ENCODE results near the gene PDCD11. TPM values are rescaled to one million over a fixed set of nuclear protein-coding genes. Genes with fewer than 3 reads are reported as not detected.
"Not testable (repeated sequence)": the region's sequence is repeated elsewhere in the genome, so short reads cannot be mapped to it uniquely, and the experiment has no call there.

The PDCD11 gene
- polyA plus RNA-seq, 1 donor from 2014 or later = 15.3 TPM

DNA sequence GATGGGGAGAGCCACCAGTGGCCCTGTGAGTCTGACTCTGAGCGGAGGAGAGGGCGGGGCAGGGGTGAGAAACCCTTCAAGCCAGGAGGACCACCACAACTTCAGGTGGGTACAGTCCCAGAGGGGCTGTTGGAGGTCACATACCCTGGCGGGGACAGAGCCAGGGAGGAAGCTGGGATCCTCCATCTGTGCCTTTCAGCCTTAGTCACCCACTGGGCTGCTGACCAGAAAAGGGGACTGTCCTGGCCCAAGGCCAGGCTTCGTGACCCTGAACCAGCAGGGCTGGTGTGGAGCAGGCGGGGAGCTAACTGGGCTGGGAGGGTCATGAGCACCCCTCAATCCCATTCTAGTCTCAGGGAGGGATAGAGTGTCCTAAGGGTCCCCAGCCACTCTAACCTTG lies 84.1 kb downstream of the PDCD11 start:
- Histone ChIP-seq H3K4me2 (ENCODE audit: low read length) (no peak overlapping the region), H4K20me1 (ENCODE audit: insufficient read depth) (no peaks in the 10 kb centered on the region), H3F3A (ENCODE audit: insufficient read depth, low read length, poor library complexity, severe bottlenecking) (no peaks in the 10 kb centered on the region), H3K79me2 (replicated peaks; ENCODE audit: insufficient read depth, low read length) (no peaks in the 10 kb centered on the region), H2AFZ (ENCODE audit: low read depth, low read length) (no peak overlapping the region), H3K4me3 (ENCODE audit: low read length) (no peak overlapping the region), H3K27ac (ENCODE audit: low read length) (no peak overlapping the region), H3K36me3 (ENCODE audit: insufficient read depth, low read length) (no peaks in the 10 kb centered on the region), H3K9me2 (ENCODE audit: insufficient read depth, low read length) (no peaks in the 10 kb centered on the region), H3K9ac (ENCODE audit: low read length) (no peak overlapping the region), H3K9me3 (ENCODE audit: low read length) (no peaks in the 10 kb centered on the region), H3K27me3 (ENCODE audit: insufficient read depth, low read depth, low read length) (no peaks in the 10 kb centered on the region)
- TF ChIP-seq RAD21 (conservative IDR thresholded peaks at IDR 0.05) = no peak
- TF ChIP-seq, protein P1, sequence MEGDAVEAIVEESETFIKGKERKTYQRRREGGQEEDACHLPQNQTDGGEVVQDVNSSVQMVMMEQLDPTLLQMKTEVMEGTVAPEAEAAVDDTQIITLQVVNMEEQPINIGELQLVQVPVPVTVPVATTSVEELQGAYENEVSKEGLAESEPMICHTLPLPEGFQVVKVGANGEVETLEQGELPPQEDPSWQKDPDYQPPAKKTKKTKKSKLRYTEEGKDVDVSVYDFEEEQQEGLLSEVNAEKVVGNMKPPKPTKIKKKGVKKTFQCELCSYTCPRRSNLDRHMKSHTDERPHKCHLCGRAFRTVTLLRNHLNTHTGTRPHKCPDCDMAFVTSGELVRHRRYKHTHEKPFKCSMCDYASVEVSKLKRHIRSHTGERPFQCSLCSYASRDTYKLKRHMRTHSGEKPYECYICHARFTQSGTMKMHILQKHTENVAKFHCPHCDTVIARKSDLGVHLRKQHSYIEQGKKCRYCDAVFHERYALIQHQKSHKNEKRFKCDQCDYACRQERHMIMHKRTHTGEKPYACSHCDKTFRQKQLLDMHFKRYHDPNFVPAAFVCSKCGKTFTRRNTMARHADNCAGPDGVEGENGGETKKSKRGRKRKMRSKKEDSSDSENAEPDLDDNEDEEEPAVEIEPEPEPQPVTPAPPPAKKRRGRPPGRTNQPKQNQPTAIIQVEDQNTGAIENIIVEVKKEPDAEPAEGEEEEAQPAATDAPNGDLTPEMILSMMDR (IDR thresholded peaks at IDR 0.05; ENCODE audit: poor library complexity, severe bottlenecking) = no peak
- TF ChIP-seq TAF1 (IDR thresholded peaks at IDR 0.05; ENCODE audit: low read depth) = no peak
- TF ChIP-seq MXI1 (conservative IDR thresholded peaks at IDR 0.05; ENCODE audit: poor library complexity, severe bottlenecking) = no peak
- no peak for TF ChIP-seq EZH2 (IDR thresholded peaks at IDR 0.05; ENCODE audit: borderline replicate concordance, insufficient read depth, low read length, poor library complexity, severe bottlenecking)
- TF ChIP-seq, protein P2, sequence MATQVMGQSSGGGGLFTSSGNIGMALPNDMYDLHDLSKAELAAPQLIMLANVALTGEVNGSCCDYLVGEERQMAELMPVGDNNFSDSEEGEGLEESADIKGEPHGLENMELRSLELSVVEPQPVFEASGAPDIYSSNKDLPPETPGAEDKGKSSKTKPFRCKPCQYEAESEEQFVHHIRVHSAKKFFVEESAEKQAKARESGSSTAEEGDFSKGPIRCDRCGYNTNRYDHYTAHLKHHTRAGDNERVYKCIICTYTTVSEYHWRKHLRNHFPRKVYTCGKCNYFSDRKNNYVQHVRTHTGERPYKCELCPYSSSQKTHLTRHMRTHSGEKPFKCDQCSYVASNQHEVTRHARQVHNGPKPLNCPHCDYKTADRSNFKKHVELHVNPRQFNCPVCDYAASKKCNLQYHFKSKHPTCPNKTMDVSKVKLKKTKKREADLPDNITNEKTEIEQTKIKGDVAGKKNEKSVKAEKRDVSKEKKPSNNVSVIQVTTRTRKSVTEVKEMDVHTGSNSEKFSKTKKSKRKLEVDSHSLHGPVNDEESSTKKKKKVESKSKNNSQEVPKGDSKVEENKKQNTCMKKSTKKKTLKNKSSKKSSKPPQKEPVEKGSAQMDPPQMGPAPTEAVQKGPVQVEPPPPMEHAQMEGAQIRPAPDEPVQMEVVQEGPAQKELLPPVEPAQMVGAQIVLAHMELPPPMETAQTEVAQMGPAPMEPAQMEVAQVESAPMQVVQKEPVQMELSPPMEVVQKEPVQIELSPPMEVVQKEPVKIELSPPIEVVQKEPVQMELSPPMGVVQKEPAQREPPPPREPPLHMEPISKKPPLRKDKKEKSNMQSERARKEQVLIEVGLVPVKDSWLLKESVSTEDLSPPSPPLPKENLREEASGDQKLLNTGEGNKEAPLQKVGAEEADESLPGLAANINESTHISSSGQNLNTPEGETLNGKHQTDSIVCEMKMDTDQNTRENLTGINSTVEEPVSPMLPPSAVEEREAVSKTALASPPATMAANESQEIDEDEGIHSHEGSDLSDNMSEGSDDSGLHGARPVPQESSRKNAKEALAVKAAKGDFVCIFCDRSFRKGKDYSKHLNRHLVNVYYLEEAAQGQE (IDR thresholded peaks at IDR 0.05; ENCODE audit: borderline replicate concordance) = no peak
- TF ChIP-seq POLR2AphosphoS5 (IDR thresholded peaks at IDR 0.05) = no peak
- no peak for TF ChIP-seq SMC3 (conservative IDR thresholded peaks at IDR 0.05; ENCODE audit: poor library complexity)
- TF ChIP-seq EP300 (conservative IDR thresholded peaks at IDR 0.05; ENCODE audit: poor library complexity, severe bottlenecking) = no peak

DNA sequence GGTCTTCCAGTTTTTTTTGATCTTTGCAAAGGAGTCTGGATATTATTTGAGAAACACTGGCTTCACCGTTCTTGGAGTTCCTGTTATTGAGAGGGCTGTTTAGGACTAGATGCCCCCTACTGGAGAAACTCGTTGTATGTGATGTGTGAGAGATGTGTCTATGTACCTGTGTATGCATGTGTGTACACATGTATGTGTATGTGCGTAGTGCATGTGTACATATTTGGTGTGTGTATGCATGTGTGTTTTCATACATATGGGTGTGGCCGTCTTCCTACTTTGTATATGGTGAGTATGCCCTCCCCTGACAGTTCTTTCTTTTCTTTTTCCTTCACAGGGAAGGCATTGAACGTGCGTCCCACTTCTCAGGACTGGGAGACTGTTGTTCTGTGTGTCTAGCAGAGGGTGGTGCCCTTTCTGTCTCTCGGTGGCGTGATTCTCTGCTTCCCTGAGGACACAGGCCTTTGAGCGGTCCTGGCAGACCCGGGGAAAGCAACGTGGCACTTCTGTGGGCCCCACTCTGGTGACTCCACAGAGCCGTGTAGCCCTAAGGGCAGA lies 85.6 kb downstream of the PDCD11 start:
- H3K36me3 ChIP-seq (ENCODE audit: insufficient read depth, low read length) = no peaks in the 10 kb centered on the region
- no peaks in the 10 kb centered on the region for H3K27me3 ChIP-seq (ENCODE audit: insufficient read depth, low read depth, low read length)
- H3K4me3 ChIP-seq (ENCODE audit: low read length) = no peak overlapping the region
- TF ChIP-seq SMC3 (conservative IDR thresholded peaks at IDR 0.05; ENCODE audit: poor library complexity) (peak; percentile 37), EZH2 (IDR thresholded peaks at IDR 0.05; ENCODE audit: borderline replicate concordance, insufficient read depth, low read length, poor library complexity, severe bottlenecking) (no peak)
- TF ChIP-seq, protein P1 (IDR thresholded peaks at IDR 0.05; ENCODE audit: poor library complexity, severe bottlenecking) = peak; percentile 51
- H3K9me2 ChIP-seq (ENCODE audit: insufficient read depth, low read length) = no peaks in the 10 kb centered on the region
- H3K79me2 ChIP-seq (replicated peaks; ENCODE audit: insufficient read depth, low read length) = no peaks in the 10 kb centered on the region
- H3F3A ChIP-seq (ENCODE audit: insufficient read depth, low read length, poor library complexity, severe bottlenecking) = no peaks in the 10 kb centered on the region
- no peaks in the 10 kb centered on the region for H4K20me1 ChIP-seq (ENCODE audit: insufficient read depth)
- no peaks in the 10 kb centered on the region for H3K9me3 ChIP-seq (ENCODE audit: low read length)
- H2AFZ ChIP-seq (ENCODE audit: low read depth, low read length) = no peak overlapping the region
- H3K4me2 ChIP-seq (ENCODE audit: low read length) = no peak overlapping the region
- no peak overlapping the region for H3K9ac ChIP-seq (ENCODE audit: low read length)
- H3K27ac ChIP-seq (ENCODE audit: low read length) = no peak overlapping the region

DNA sequence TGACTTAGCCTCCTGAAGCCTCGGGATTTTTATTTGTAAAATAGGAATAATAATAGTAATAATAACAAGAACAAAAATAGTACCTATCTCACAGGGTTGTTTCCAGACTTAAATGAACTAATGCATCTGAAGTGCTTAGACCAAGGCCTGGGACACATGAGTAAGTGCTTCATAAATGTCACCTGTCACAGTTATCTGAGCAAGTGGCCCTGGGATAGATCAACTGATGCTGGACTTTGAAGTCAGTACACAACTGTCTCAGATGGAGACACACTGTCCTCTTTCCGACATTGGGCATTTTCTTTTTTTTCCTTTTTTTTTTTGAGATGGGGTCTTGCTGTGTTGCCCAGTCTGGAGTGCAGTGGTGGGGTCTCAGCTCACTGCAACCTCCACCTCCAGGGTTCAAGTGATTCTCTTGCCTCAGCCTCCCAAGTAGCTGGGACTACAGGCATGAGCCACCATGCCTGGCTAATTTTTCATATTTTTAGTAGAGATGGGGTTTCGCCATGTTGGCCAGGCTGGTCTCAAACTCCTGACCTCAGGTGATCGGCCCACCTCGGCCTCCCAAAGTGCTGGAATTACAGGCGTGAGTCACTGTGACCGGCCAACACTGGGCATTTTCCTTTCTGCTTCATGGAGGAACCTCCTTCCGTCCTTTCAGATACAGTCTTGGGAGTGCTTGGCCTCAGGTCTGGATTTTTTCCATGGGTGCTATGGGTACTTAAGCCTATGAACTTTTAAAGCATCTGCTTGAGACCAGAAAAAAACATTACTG lies 90.4 kb downstream of the PDCD11 start:
- H3F3A ChIP-seq (ENCODE audit: insufficient read depth, low read length, poor library complexity, severe bottlenecking); H3K79me2 ChIP-seq (replicated peaks; ENCODE audit: insufficient read depth, low read length); H3K27me3 ChIP-seq (ENCODE audit: insufficient read depth, low read depth, low read length); H3K4me3 ChIP-seq (ENCODE audit: low read length); H3K9ac ChIP-seq (ENCODE audit: low read length); H3K4me2 ChIP-seq (ENCODE audit: low read length); H4K20me1 ChIP-seq (ENCODE audit: insufficient read depth); H3K9me2 ChIP-seq (ENCODE audit: insufficient read depth, low read length); H3K9me3 ChIP-seq (ENCODE audit: low read length); H3K36me3 ChIP-seq (ENCODE audit: insufficient read depth, low read length); H2AFZ ChIP-seq (ENCODE audit: low read depth, low read length); H3K27ac ChIP-seq (ENCODE audit: low read length): not testable (repeated sequence)
